22Rv1 (cell line): Measurements from ENCODE around the gene NR2C1.

ENCODE experiments used
- H3K27ac ChIP-seq: fragments of 450-650 bp; 2 replicates; pipeline ENCODE4 v1.5.1; 2017
- ZFX ChIP-seq: fragments of 450-650 bp; IDR thresholded peaks from 2 replicates; pipeline ENCODE4 v1.6.1; 2017; ENCODE audit warnings: antibody characterized with exemption, borderline replicate concordance
- TF ChIP-seq, protein P1 (sequence below): fragments of 450-650 bp; IDR thresholded peaks from 2 replicates; pipeline ENCODE4 v1.5.1; 2017; ENCODE audit warnings: mild to moderate bottlenecking

The NR2C1 gene

DNA sequence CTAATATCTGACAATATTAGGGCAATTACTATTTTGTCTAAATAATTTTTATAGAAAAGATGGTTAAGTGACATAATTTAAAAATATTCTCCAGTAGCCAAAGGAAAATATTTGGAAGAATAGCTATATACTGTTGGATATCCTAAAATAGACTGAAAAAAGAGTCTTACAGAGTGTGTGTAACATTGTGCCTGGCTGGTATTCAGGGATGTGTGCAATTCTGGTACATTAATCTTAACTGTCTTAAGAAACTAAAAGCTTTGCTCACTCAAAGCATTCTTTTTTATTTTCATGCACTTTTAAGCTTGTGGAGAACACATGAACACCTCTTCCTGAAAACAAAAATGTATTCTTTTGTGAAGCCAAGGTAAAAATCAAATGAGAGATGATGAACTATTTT is 10.1 kb upstream of the NR2C1 start:
- no peak overlapping the region for H3K27ac ChIP-seq
- TF ChIP-seq ZFX, result no peak
- TF ChIP-seq, protein P1, sequence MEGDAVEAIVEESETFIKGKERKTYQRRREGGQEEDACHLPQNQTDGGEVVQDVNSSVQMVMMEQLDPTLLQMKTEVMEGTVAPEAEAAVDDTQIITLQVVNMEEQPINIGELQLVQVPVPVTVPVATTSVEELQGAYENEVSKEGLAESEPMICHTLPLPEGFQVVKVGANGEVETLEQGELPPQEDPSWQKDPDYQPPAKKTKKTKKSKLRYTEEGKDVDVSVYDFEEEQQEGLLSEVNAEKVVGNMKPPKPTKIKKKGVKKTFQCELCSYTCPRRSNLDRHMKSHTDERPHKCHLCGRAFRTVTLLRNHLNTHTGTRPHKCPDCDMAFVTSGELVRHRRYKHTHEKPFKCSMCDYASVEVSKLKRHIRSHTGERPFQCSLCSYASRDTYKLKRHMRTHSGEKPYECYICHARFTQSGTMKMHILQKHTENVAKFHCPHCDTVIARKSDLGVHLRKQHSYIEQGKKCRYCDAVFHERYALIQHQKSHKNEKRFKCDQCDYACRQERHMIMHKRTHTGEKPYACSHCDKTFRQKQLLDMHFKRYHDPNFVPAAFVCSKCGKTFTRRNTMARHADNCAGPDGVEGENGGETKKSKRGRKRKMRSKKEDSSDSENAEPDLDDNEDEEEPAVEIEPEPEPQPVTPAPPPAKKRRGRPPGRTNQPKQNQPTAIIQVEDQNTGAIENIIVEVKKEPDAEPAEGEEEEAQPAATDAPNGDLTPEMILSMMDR, result no peak

DNA sequence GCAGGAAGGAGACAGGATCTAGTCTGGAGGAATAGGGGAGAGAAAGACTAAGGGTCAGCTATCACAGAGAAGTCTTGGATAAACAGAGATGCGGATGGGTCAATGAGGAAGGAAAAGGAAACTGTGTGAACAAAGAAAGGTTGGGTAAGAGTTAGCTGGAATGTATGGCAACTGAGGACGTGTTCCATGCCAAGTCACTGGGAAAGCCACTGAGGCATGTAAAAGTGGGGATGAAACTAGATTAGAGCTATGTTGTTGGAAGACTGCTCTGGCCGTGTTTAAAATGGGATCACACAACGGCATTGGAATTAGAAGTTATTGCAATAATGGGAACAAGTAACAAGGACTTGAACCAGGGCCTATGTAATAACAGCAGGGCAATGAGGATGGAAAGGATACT is 3.9 kb upstream of the NR2C1 start:
- H3K27ac ChIP-seq, result no peak overlapping the region
- TF ChIP-seq, protein P1, result no peak
- no peak for TF ChIP-seq ZFX

DNA sequence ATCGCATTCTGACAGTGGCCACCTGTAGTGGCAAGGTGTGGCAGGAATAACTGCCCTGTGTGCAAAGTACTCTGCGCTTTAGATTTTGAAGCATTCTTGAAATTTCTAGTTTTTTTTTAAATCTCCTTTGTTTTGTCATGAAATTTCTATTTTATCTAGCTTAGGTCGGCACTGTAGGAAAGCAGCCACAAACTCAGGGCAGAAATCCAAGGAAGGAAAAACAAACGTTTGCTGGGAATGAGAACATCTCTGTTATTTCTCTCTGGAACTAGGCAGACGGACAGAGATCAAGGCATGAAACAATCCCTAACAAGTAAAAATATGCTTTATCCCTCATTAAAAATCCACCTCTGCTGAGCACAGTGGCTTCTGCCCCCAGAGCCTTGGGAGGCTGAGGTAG is 1.3 kb upstream of the NR2C1 start:
- TF ChIP-seq, protein P1, result no peak
- TF ChIP-seq ZFX, result no peak
- H3K27ac ChIP-seq, result peak overlapping the region; percentile 3; the same call in 1 of the 2 replicates

DNA sequence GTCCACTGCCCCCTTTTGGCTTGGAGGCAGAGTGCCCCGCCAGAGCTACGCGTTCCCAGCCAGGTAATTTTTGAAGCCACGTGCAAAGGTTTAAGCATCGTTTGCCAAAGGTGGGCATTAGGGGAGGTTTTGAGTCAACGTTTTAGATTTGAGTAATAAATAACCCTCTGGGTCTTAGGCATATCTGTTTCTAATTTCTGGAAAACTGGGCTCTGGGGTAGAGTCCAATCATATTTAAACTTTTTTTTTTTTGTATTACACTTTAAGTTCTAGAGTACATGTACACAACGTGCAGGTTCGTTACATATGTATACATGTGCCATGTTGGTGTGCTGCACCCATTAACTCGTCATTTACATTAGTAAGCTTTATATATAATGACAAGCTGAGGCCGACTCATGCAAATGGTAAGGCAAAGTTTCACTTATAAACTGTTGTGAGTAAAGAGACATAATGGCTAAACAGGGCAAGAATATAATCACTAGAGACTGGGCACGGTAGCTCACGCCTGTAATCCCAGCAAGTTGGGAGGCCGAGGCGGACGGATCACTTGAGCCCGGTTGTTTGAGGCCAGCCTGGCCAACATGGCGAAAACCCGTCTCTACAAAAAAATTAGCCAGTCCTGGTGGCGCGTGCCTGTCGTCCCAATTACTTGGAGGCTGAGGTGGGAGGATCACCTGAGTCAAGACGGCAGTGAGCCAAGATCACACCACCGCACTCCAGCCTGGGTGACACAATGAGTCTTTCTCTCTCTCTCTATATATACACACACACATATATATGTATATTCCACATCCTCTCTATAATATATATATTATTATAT is 491 bp upstream of the NR2C1 start:
- H3K27ac ChIP-seq, result peak overlapping the region; percentile 76
- TF ChIP-seq, protein P1, result peak; percentile 98
- TF ChIP-seq ZFX, result no peak

DNA sequence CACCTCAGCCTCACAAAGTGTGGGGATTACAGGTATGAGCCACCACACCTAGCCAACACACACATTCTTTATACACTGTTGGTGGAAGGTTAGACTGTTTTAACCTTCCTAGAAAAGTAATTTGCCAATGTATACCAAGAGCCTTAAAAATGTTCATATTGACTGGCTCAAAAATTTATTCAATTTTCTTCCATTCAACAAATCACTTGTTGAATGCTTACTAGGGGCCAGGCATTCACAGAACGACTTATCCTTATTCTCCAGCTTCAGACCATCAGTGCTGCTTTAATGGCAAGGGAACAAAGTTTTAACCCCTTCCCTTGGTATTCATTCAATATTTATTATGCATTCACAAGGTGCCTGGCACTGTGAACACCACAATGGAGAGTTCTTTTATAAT is 3.0 kb downstream of the NR2C1 start:
- TF ChIP-seq ZFX, result no peak
- TF ChIP-seq, protein P1, result no peak
- H3K27ac ChIP-seq, result no peak overlapping the region

DNA sequence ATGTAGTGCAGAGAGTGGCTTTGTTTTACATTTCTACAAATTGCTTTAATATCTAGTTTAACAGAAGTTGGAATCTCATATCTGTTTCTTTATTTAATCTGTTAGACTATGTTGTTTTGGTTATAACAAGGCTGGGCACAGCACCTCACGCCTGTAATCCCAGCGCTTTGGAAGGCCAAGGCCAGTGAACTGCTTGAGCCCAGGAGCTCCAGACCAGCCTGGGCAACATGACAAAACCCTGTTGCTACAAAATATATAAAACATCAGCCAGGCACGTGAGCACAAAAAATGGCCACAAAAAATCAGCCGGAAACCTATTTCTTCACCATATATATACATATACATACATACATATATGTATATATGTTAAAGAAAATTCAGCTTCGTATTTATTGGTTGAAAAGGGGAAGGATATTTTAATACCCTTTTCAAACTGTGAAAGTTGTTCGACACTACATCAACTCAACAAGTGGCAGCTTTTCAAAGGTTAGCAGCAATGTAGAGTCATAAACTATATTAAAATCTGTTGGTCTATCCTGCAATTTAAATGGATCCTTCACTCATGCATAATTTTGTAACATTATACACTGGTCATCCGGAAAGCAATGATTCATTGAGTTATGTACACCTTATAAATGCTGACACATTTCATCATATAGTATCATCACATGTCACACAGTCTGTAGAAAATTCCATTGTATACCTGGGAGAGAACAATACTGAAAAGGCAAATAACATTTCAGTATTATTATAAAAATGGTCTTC is 7.1 kb downstream of the NR2C1 start:
- TF ChIP-seq, protein P1, result no peak
- no peak for TF ChIP-seq ZFX

DNA sequence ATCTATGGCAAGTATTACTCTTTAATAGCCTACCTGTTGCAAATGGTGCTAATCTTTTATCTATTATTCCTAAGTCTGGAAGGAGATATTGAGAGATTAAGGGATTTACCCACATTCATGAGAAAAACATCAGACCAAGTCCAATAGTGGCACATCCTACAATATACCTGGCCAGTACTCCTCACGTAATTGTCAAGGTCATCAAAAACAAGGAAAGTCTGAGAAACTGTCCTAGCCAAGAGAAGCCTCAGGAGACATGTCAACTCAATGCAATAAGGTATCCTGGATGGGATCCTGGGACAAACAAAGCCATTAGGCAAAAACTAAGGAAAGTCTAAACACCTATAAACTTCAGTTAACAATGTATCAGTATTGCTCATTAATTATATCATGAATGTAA is 12.5 kb downstream of the NR2C1 start:
- no peak for TF ChIP-seq ZFX
- TF ChIP-seq, protein P1, result no peak
- no peak overlapping the region for H3K27ac ChIP-seq

More for the DNA sequence above, 7.1 kb downstream of the NR2C1 start:
- no peak overlapping the region for H3K27ac ChIP-seq
